ENCODE data around the gene PODN.

The PODN gene

GRCh38 chr1:53130878-53131589, 69.0 kb downstream of the PODN start:
- TF ChIP-seq CTCF (IDR thresholded peaks at IDR 0.05): no peak
- DNase-seq (ENCODE audit: low spot score): peak; percentile 65
- Histone ChIP-seq H3K27ac (peak overlapping the region in 1 of 2 donors; percentile 35), H3K4me3 (no peak overlapping the region)

GRCh38 chr1:53131590-53131938, 69.6 kb downstream of the PODN start:
- H3K27ac ChIP-seq: no peak overlapping the region
- TF ChIP-seq CTCF (IDR thresholded peaks at IDR 0.05): no peak
- no peak for DNase-seq (ENCODE audit: low spot score)
- no peak overlapping the region for H3K4me3 ChIP-seq

GRCh38 chr1:53132176-53132575, 70.2 kb downstream of the PODN start:
- DNase-seq (ENCODE audit: low spot score): peak; percentile 58
- H3K27ac ChIP-seq: no peak overlapping the region

GRCh38 chr1:53133261-53134041, 71.4 kb downstream of the PODN start:
- TF ChIP-seq CTCF (IDR thresholded peaks at IDR 0.05): no peak
- Histone ChIP-seq H3K27ac (no peak overlapping the region), H3K4me3 (no peak overlapping the region)
- DNase-seq (ENCODE audit: low spot score): peak; percentile 64

More at GRCh38 chr1:53132176-53132575, 70.2 kb downstream of the PODN start:
- no peak overlapping the region for H3K4me3 ChIP-seq
- no peak for TF ChIP-seq CTCF (IDR thresholded peaks at IDR 0.05)

DNA sequence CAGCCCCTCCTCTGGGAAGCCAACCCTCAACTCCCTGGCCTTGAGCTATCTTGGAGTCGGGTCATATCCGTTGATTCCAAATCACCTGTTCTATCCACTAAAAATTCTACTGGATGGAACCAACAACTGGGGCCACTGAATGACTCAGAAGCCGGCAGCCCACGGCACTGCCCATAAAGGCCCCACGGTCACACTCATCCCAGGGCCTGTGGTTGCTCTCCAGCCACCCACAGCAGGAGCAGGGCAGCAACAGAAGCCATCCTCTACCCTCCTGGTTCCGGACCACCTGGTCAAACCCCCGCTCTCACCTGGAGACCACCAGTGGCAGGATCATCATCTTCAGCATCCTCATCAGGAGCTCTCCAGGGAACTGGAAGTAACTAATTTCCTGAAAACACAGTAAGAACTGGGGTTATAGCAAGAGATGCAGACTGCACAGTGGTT, 72.1 kb downstream of the PODN start:
- no peak for TF ChIP-seq CTCF (IDR thresholded peaks at IDR 0.05)
- DNase-seq (ENCODE audit: low spot score): peak; percentile 24
- Histone ChIP-seq H3K27ac (no peak overlapping the region), H3K4me3 (no peak overlapping the region)
